ENCODE data around the gene CCDC106.

Gene CCDC106

GRCh38 chr19:55671054-55671378 is 23.0 kb downstream of the CCDC106 start:
- TF ChIP-seq CTCF (conservative IDR thresholded peaks at IDR 0.05; ENCODE audit: low read depth) = no peak
- ChIA-PET CTCF (interaction anchor here (0.6 to 1.5 kb wide), 3 partner anchors 14 to 1032 kb away, joined by 3 to 7 read pairs (median 7); no protein-coding TSS in a partner anchor), POLR2A (ENCODE audit: low non-redundant PET) (no interaction called here)
- DNase-seq (ENCODE audit: low spot score) = no peak
- peak overlapping the region; percentile 53 for H3K27ac ChIP-seq

GRCh38 chr19:55672418-55672817 is 24.4 kb downstream of the CCDC106 start:
- DNase-seq (ENCODE audit: low spot score) = no peak
- ChIA-PET CTCF (interaction anchor here (0.7 to 1.0 kb wide), 3 partner anchors 9 to 67 kb away, joined by 3 to 5 read pairs (median 3); partner anchors contain the start of genes ZNF580 and ZNF865), POLR2A (ENCODE audit: low non-redundant PET) (no interaction called here)
- TF ChIP-seq CTCF (conservative IDR thresholded peaks at IDR 0.05; ENCODE audit: low read depth) = no peak
- peak overlapping the region; percentile 28; the same call in 1 of the 2 replicates for H3K27ac ChIP-seq

- TF ChIP-seq CTCF (conservative IDR thresholded peaks at IDR 0.05; ENCODE audit: low read depth) = no peak
- H3K27ac ChIP-seq = peak overlapping the region; percentile 86
- DNase-seq (ENCODE audit: low spot score) = no peak
- CTCF ChIA-PET = interaction anchor here (1.0 kb wide), 1 partner anchor 33 kb away, joined by 3 read pairs; the partner anchor contains the start of gene ZNF580
- POLR2A ChIA-PET (ENCODE audit: low non-redundant PET) = no interaction called here
Measured at GRCh38 chr19:55673465-55673864, 25.5 kb downstream of the CCDC106 start.

DNA sequence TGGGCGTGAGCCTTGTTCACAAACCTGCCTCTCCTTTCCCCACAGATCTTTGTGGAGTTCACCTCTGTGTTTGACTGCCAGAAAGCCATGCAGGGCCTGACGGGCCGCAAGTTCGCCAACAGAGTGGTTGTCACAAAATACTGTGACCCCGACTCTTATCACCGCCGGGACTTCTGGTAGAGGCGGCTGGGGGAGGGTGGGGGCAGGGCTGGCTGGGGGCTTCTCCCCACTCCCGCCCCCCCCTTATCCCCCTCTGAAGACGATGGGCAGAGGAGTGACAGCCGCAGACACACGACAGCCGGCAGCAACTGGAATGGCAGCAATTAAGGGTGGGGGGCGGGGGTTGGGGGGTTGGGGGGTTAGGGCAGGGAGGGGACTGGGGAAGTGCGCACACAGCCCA is 25.9 kb downstream of the CCDC106 start:
- CTCF ChIA-PET = no interaction called here
- peak overlapping the region; percentile 86 for H3K27ac ChIP-seq
- POLR2A ChIA-PET (ENCODE audit: low non-redundant PET) = no interaction called here
- TF ChIP-seq CTCF (conservative IDR thresholded peaks at IDR 0.05; ENCODE audit: low read depth) = no peak
- DNase-seq (ENCODE audit: low spot score) = no peak

- no peak for DNase-seq (ENCODE audit: low spot score)
- ChIA-PET POLR2A (ENCODE audit: low non-redundant PET) (no interaction called here), CTCF (interaction anchor here (0.5 kb wide), 1 partner anchor 534 kb away, joined by 3 read pairs; no protein-coding TSS in a partner anchor)
- no peak for TF ChIP-seq CTCF (conservative IDR thresholded peaks at IDR 0.05; ENCODE audit: low read depth)
- peak overlapping the region; percentile 86 for H3K27ac ChIP-seq
Measured at GRCh38 chr19:55674459-55674840, 26.4 kb downstream of the CCDC106 start.

DNA sequence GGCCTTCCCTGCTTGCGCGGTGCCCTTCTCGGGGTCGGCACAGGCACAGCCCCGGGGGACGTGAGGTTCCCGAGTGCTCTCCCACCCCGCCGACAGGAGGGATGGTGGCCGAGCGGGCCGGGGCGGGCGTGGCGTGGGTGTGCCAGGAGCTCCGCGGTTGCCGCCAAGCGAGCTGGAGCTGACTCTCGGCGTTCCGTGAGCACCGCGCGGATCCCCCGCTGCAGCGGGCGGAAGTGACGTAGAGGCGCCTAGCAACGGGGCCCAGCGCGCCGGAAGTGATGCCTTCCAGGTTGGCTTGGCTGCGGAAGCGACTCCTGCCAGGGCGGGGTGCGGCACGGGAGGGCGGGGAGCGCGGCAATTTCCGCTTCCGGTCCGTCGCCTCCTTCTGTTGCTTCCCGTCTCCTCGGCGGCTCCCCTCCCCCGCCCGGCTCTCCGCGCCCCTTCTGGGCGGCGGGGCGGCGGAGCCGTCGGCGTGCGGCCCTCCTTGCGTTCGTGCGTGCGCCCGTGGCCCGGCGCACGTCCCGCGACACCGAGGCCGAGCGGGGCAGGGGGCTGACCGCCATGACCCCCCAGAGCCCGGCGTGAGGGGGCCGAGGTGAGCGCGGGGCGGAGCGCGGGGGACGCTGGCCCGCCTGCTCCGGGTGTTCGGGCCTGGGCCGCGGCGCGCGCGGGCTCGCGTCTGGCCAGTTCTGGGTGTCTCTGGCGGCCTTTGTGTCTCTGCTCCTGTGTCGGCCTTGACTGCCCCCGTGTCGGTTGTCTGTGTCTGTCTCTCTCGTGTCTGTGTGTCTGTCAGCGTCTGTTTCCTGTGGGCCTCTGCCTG is 27.0 kb downstream of the CCDC106 start, which contains the start of gene EPN1:
EPN1 (plus strand) TSS at position 386 of the 820 bp plus-strand sequence. CDS start 3,402 bp downstream, outside the sequence.
- CTCF ChIA-PET = interaction anchor here (0.5 kb wide), 1 partner anchor 535 kb away, joined by 3 read pairs; no protein-coding TSS in a partner anchor
- DNase-seq (ENCODE audit: low spot score) = peak; percentile 97
- no peak for TF ChIP-seq CTCF (conservative IDR thresholded peaks at IDR 0.05; ENCODE audit: low read depth)
- H3K27ac ChIP-seq = peak within 1 kb of the TSS; percentile 86
- POLR2A ChIA-PET (ENCODE audit: low non-redundant PET) = no interaction called here
